GM12892 (cell line): ENCODE data around the gene PAX4.

Experiments used
- POLR2A ChIP-seq: IDR thresholded peaks from 2 replicates; pipeline ENCODE4 v1.6.1; 2011; ENCODE audit warnings: low read depth, low read length, control low read depth
- POLR2AphosphoS5 ChIP-seq: IDR thresholded peaks from 2 replicates; pipeline ENCODE4 v1.6.1; 2011; ENCODE audit warnings: low read depth, low read length, control low read depth
- TAF1 ChIP-seq: IDR thresholded peaks from 2 replicates; pipeline ENCODE4 v1.6.1; 2011; ENCODE audit warnings: low read depth, mild to moderate bottlenecking, control low read depth, low read length, borderline replicate concordance

GRCh38 chr7:127628445-127628844 is 10.5 kb upstream of the PAX4 start:
- TF ChIP-seq POLR2AphosphoS5 (no peak), POLR2A (no peak), TAF1 (no peak)
